Fibroblast of lung (primary cell): ENCODE data around the gene KRTAP19-3. TPM values are rescaled to one million over a fixed set of nuclear protein-coding genes. Genes with fewer than 3 reads are reported as not detected.

Experiments
- DNase-seq, 2 donors: peaks; one replicate each; pipeline versions ENCODE4 v3.0.0 to v3.0.0-alpha.2; 2010; ENCODE audit warnings: low read depth in 2 of 2
- H2AFZ ChIP-seq: 2 replicates; pipeline ENCODE4 v1.5.1; 2012; ENCODE audit warnings: low read length, control low read depth, inconsistent platforms
- H3K27ac ChIP-seq: 2 replicates; pipeline ENCODE4 v1.5.1; 2011; ENCODE audit warnings: low read length, control low read depth; ENCODE audit not compliant: insufficient read depth
- H3K27me3 ChIP-seq: 2 replicates; pipeline ENCODE4 v1.5.1; 2011; ENCODE audit warnings: mild to moderate bottlenecking, low read length; ENCODE audit not compliant: control insufficient read depth, insufficient read depth
- H3K36me3 ChIP-seq: 2 replicates; pipeline ENCODE4 v1.5.1; 2011; ENCODE audit warnings: low read length; ENCODE audit not compliant: control insufficient read depth, insufficient read depth
- H3K4me1 ChIP-seq: 2 replicates; pipeline ENCODE4 v1.5.1; 2011; ENCODE audit warnings: low read length; ENCODE audit not compliant: control insufficient read depth, insufficient read depth; ENCODE audit errors: extremely low read depth
- H3K4me2 ChIP-seq: 2 replicates; pipeline ENCODE4 v1.5.1; 2011; ENCODE audit warnings: low read length, control low read depth; ENCODE audit not compliant: insufficient read depth; ENCODE audit errors: extremely low read depth
- H3K4me3 ChIP-seq, 4 experiments: fragments of 200-600 bp in 1 of 4; sonication (generic) in 1 of 4; replicated peaks in 1 of 4; 2 replicates each; pipeline ENCODE4 v1.5.1; 2011 to 2016; ENCODE audit warnings: low read length in 4 of 4, low read depth in 3 of 4, mild to moderate bottlenecking in 3 of 4, control low read depth in 2 of 4, inconsistent platforms in 1 of 4, mixed read lengths in 1 of 4; ENCODE audit not compliant: insufficient read depth in 1 of 4; ENCODE audit errors: control extremely low read depth in 1 of 4
- H3K79me2 ChIP-seq: 2 replicates; pipeline ENCODE4 v1.5.1; 2012; ENCODE audit warnings: mild to moderate bottlenecking, low read length, inconsistent platforms; ENCODE audit not compliant: control insufficient read depth, insufficient read depth
- H3K9ac ChIP-seq: 2 replicates; pipeline ENCODE4 v1.5.1; 2011; ENCODE audit warnings: mild to moderate bottlenecking, low read length, control low read depth; ENCODE audit not compliant: insufficient read depth
- H3K9me3 ChIP-seq: 2 replicates; pipeline ENCODE4 v1.5.1; 2012; ENCODE audit warnings: low read depth, low read length; ENCODE audit not compliant: control insufficient read depth, insufficient read depth
- H4K20me1 ChIP-seq: 2 replicates; pipeline ENCODE4 v1.5.1; 2011; ENCODE audit warnings: low read length; ENCODE audit not compliant: control insufficient read depth, insufficient read depth; ENCODE audit errors: extremely low read depth
- CTCF ChIP-seq, 2 donors: IDR thresholded peaks in 1 of 2; conservative IDR thresholded peaks in 1 of 2; 1 replicate in 1 of 2; 2 replicates in 1 of 2; pipeline ENCODE4 v1.5.1; 2011 to 2012; ENCODE audit warnings: low read length in 2 of 2, control low read depth in 1 of 2, inconsistent platforms in 1 of 2, low read depth in 1 of 2, mild to moderate bottlenecking in 1 of 2
- EZH2 ChIP-seq: IDR thresholded peaks from 2 replicates; pipeline ENCODE4 v1.5.1; 2012; ENCODE audit warnings: low read length, control low read depth, mild to moderate bottlenecking; ENCODE audit errors: missing control alignments
- polyA plus RNA-seq, 2 donors: library from polyadenylated mRNA; depleted of rRNA in 1 of 2; stranded (reverse) in 1 of 2; unstranded in 1 of 2; fragments of >200 nt; gene quantifications; 2 replicates each; pipeline ENCODE4 v1.2.1, GENCODE V29; 2011 to 2012; ENCODE audit warnings: missing spikeins in 1 of 2
- total RNA-seq: library from RNA; depleted of rRNA; stranded (reverse); fragments of >200 nt; gene quantifications from 2 replicates; pipeline ENCODE4 v1.2.1, GENCODE V29; 2014

KRTAP19-3 gene
- total and polyA plus RNA-seq, 2 donors (not counting 1 experiment from before 2014, with no cell fraction given), result not detected

GRCh38 chr21:30444204-30444603 lies 47.6 kb downstream of the KRTAP19-3 start:
- no peak overlapping the region for H3K4me2 ChIP-seq
- no peaks in the 10 kb centered on the region for H3K36me3 ChIP-seq
- no peaks in the 10 kb centered on the region for H3K27me3 ChIP-seq
- H3K27ac ChIP-seq, result no peak overlapping the region
- no peaks in the 10 kb centered on the region for H3K79me2 ChIP-seq
- H3K9ac ChIP-seq, result no peak overlapping the region
- no peaks in the 10 kb centered on the region for H3K9me3 ChIP-seq
- TF ChIP-seq CTCF (conservative IDR thresholded peaks at IDR 0.05 in 1 of 2, IDR thresholded peaks at IDR 0.05 in 1 of 2; ENCODE audit: low read depth in 1 of 2, low read length in 2 of 2), result no peak
- TF ChIP-seq EZH2, result no peak
- no peaks in the 10 kb centered on the region for H3K4me1 ChIP-seq
- H3K4me3 ChIP-seq, result no peak overlapping the region
- no peak for DNase-seq
- H4K20me1 ChIP-seq, result no peaks in the 10 kb centered on the region
- no peak overlapping the region for H2AFZ ChIP-seq

- Histone ChIP-seq H2AFZ (no peak overlapping the region), H3K27me3 (no peaks in the 10 kb centered on the region), H3K79me2 (no peaks in the 10 kb centered on the region), H3K36me3 (no peaks in the 10 kb centered on the region), H4K20me1 (no peaks in the 10 kb centered on the region), H3K4me3 (no peak overlapping the region), H3K4me1 (no peaks in the 10 kb centered on the region), H3K4me2 (no peak overlapping the region), H3K9ac (no peak overlapping the region), H3K27ac (no peak overlapping the region), H3K9me3 (no peaks in the 10 kb centered on the region)
- no peak for DNase-seq
- TF ChIP-seq EZH2, result no peak
- TF ChIP-seq CTCF (conservative IDR thresholded peaks at IDR 0.05 in 1 of 2, IDR thresholded peaks at IDR 0.05 in 1 of 2; ENCODE audit: low read depth in 1 of 2, low read length in 2 of 2), result no peak
Measured at GRCh38 chr21:30443226-30443625, 48.6 kb downstream of the KRTAP19-3 start.

Other genes with a start within 250 kb of the KRTAP19-3 start
- not detected in 2 replicates for gene KRTAP24-1, start 209.1 kb downstream of the KRTAP19-3 start, total RNA-seq
- not detected in 2 replicates for gene KRTAP24-1, start 209.1 kb downstream of the KRTAP19-3 start, polyA plus RNA-seq
- gene KRTAP25-1, start 202.5 kb downstream of the KRTAP19-3 start, total RNA-seq, result not detected in 2 replicates
- gene KRTAP25-1, start 202.5 kb downstream of the KRTAP19-3 start, polyA plus RNA-seq, result not detected in 2 replicates
- not detected in 2 replicates for gene KRTAP26-1, start 171.7 kb downstream of the KRTAP19-3 start, total RNA-seq
- not detected in 2 replicates for gene KRTAP26-1, start 171.7 kb downstream of the KRTAP19-3 start, polyA plus RNA-seq
- gene KRTAP27-1, start 154.3 kb downstream of the KRTAP19-3 start, total RNA-seq, result not detected in 2 replicates
- gene KRTAP27-1, start 154.3 kb downstream of the KRTAP19-3 start, polyA plus RNA-seq, result not detected in 2 replicates
- gene KRTAP23-1, start 143.4 kb downstream of the KRTAP19-3 start, total RNA-seq, result not detected in 2 replicates
- gene KRTAP23-1, start 143.4 kb downstream of the KRTAP19-3 start, polyA plus RNA-seq, result not detected in 2 replicates
- gene KRTAP13-2, start 119.7 kb downstream of the KRTAP19-3 start, total RNA-seq, result not detected in 2 replicates
- not detected in 2 replicates for gene KRTAP13-2, start 119.7 kb downstream of the KRTAP19-3 start, polyA plus RNA-seq
- gene KRTAP13-1, start 96.0 kb downstream of the KRTAP19-3 start, total RNA-seq, result not detected in 2 replicates
- gene KRTAP13-1, start 96.0 kb downstream of the KRTAP19-3 start, polyA plus RNA-seq, result not detected in 2 replicates
- not detected in 2 replicates for gene KRTAP13-3, start 66.1 kb downstream of the KRTAP19-3 start, total RNA-seq
- not detected in 2 replicates for gene KRTAP13-3, start 66.1 kb downstream of the KRTAP19-3 start, polyA plus RNA-seq
- gene KRTAP13-4, start 61.8 kb downstream of the KRTAP19-3 start, total RNA-seq, result not detected in 2 replicates
- gene KRTAP13-4, start 61.8 kb downstream of the KRTAP19-3 start, polyA plus RNA-seq, result not detected in 2 replicates
- gene KRTAP15-1, start 51.7 kb downstream of the KRTAP19-3 start, total RNA-seq, result not detected in 2 replicates
- gene KRTAP15-1, start 51.7 kb downstream of the KRTAP19-3 start, polyA plus RNA-seq, result not detected in 2 replicates
- not detected in 2 replicates for gene KRTAP19-1, start 11.6 kb downstream of the KRTAP19-3 start, total RNA-seq
- not detected in 2 replicates for gene KRTAP19-1, start 11.6 kb downstream of the KRTAP19-3 start, polyA plus RNA-seq
- not detected in 2 replicates for gene KRTAP19-2, start 4.6 kb downstream of the KRTAP19-3 start, total RNA-seq
- gene KRTAP19-2, start 4.6 kb downstream of the KRTAP19-3 start, polyA plus RNA-seq, result not detected in 2 replicates
- not detected in 2 replicates for gene KRTAP19-4, start 5.2 kb upstream of the KRTAP19-3 start, total RNA-seq
- not detected in 2 replicates for gene KRTAP19-4, start 5.2 kb upstream of the KRTAP19-3 start, polyA plus RNA-seq
- gene KRTAP19-5, start 10.1 kb upstream of the KRTAP19-3 start, total RNA-seq, result not detected in 2 replicates
- not detected in 2 replicates for gene KRTAP19-5, start 10.1 kb upstream of the KRTAP19-3 start, polyA plus RNA-seq
- not detected in 2 replicates for gene KRTAP19-6, start 49.9 kb upstream of the KRTAP19-3 start, total RNA-seq
- gene KRTAP19-6, start 49.9 kb upstream of the KRTAP19-3 start, polyA plus RNA-seq, result not detected in 2 replicates
- gene KRTAP19-7, start 69.3 kb upstream of the KRTAP19-3 start, total RNA-seq, result not detected in 2 replicates
- gene KRTAP19-7, start 69.3 kb upstream of the KRTAP19-3 start, polyA plus RNA-seq, result not detected in 2 replicates
- not detected in 2 replicates for gene KRTAP22-2, start 98.4 kb upstream of the KRTAP19-3 start, total RNA-seq
- not detected in 2 replicates for gene KRTAP22-2, start 98.4 kb upstream of the KRTAP19-3 start, polyA plus RNA-seq
- gene KRTAP6-3, start 100.4 kb upstream of the KRTAP19-3 start, total RNA-seq, result not detected in 2 replicates
- not detected in 2 replicates for gene KRTAP6-3, start 100.4 kb upstream of the KRTAP19-3 start, polyA plus RNA-seq
- gene KRTAP6-2, start 106.9 kb upstream of the KRTAP19-3 start, total RNA-seq, result not detected in 2 replicates
- not detected in 2 replicates for gene KRTAP6-2, start 106.9 kb upstream of the KRTAP19-3 start, polyA plus RNA-seq
- not detected in 2 replicates for gene KRTAP22-1, start 109.1 kb upstream of the KRTAP19-3 start, total RNA-seq
- not detected in 2 replicates for gene KRTAP22-1, start 109.1 kb upstream of the KRTAP19-3 start, polyA plus RNA-seq
- not detected in 2 replicates for gene KRTAP6-1, start 121.9 kb upstream of the KRTAP19-3 start, total RNA-seq
- not detected in 2 replicates for gene KRTAP6-1, start 121.9 kb upstream of the KRTAP19-3 start, polyA plus RNA-seq
- not detected in 2 replicates for gene KRTAP20-1, start 124.4 kb upstream of the KRTAP19-3 start, total RNA-seq
- not detected in 2 replicates for gene KRTAP20-1, start 124.4 kb upstream of the KRTAP19-3 start, polyA plus RNA-seq
- not detected in 2 replicates for gene KRTAP20-4, start 128.6 kb upstream of the KRTAP19-3 start, total RNA-seq
- gene KRTAP20-4, start 128.6 kb upstream of the KRTAP19-3 start, polyA plus RNA-seq, result not detected in 2 replicates
- gene KRTAP20-2, start 143.2 kb upstream of the KRTAP19-3 start, total RNA-seq, result not detected in 2 replicates
- not detected in 2 replicates for gene KRTAP20-2, start 143.2 kb upstream of the KRTAP19-3 start, polyA plus RNA-seq
- not detected in 2 replicates for gene KRTAP20-3, start 150.9 kb upstream of the KRTAP19-3 start, total RNA-seq
- not detected in 2 replicates for gene KRTAP20-3, start 150.9 kb upstream of the KRTAP19-3 start, polyA plus RNA-seq
- not detected in 2 replicates for gene KRTAP21-3, start 226.8 kb upstream of the KRTAP19-3 start, total RNA-seq
- gene KRTAP21-3, start 226.8 kb upstream of the KRTAP19-3 start, polyA plus RNA-seq, result not detected in 2 replicates